ENCODE measurements around the gene SYTL4. TPM values are rescaled to one million over a fixed set of nuclear protein-coding genes. Genes with fewer than 3 reads are reported as not detected.

The SYTL4 gene
- total RNA-seq, 4 donors from 2014 or later: 14.9 to 30.7 (median 27.8) TPM

GRCh38 chrX:100635040-100635439 is 96.9 kb downstream of the SYTL4 start:
- intact Hi-C loops (cut with DNase I): loop anchor here (5.0 kb wide), 1 partner anchor 123 kb away; no protein-coding TSS in a partner anchor
- H3K4me3 ChIP-seq: no peak overlapping the region
- DNase-seq (ENCODE audit: extremely low spot score): no peak

GRCh38 chrX:100625985-100626491 is 105.9 kb downstream of the SYTL4 start:
- Histone ChIP-seq H3K27ac (replicated peaks in 1 of 4) (no peak overlapping the region), H3K4me3 (no peak overlapping the region), H3K36me3 (peaks cover 0 to 12% (median 0%) of the 10 kb centered on the region in 4 donors), H3K4me1 (no peaks in the 10 kb centered on the region), H3K9me3 (no peaks in the 10 kb centered on the region), H3K27me3 (no peaks in the 10 kb centered on the region)
- intact Hi-C loops (cut with DNase I): no loop called here
- TF ChIP-seq POLR2A (IDR thresholded peaks at IDR 0.05; ENCODE audit: low read depth) (no peak), EP300 (IDR thresholded peaks at IDR 0.05) (no peak)
- no peak for DNase-seq (ENCODE audit: extremely low spot score)
- WGBS: 71% methylated on average over 5 of the region's 5 CpGs

More at GRCh38 chrX:100635040-100635439, 96.9 kb downstream of the SYTL4 start:
- Histone ChIP-seq H3K27me3 (no peaks in the 10 kb centered on the region), H3K4me1 (peaks cover 0 to 4% (median 0%) of the 10 kb centered on the region in 4 donors), H3K27ac (replicated peaks in 1 of 4) (no peak overlapping the region), H3K36me3 (peaks cover 0 to 16% (median 0%) of the 10 kb centered on the region in 4 donors), H3K9me3 (no peaks in the 10 kb centered on the region)
- TF ChIP-seq POLR2AphosphoS5 (IDR thresholded peaks at IDR 0.05) (no peak), EP300 (IDR thresholded peaks at IDR 0.05) (no peak), CTCF (IDR thresholded peaks at IDR 0.05) (no peak), POLR2A (IDR thresholded peaks at IDR 0.05; ENCODE audit: low read depth) (no peak)
- 59% methylated on average over 5 of the region's 5 CpGs for WGBS

Other genes starting within 250 kb of the SYTL4 start
- gene TNMD, start 147.2 kb downstream of the SYTL4 start, total RNA-seq: under 1 TPM in 2 of 4 donors, not detected in 2; 0.33 to 0.58 TPM
- gene TSPAN6, start 95.3 kb downstream of the SYTL4 start, total RNA-seq: 1 to 10 TPM; 5.4 to 8.3 (median 6.8) TPM
- gene SRPX2, start 87.9 kb downstream of the SYTL4 start, total RNA-seq: 10 to 100 TPM; 29.8 to 57.3 (median 39.6) TPM
- 1 to 10 TPM; 7.6 to 9.2 (median 8.6) TPM for gene CSTF2, start 88.3 kb upstream of the SYTL4 start, total RNA-seq
- gene NOX1, start 142.2 kb upstream of the SYTL4 start, total RNA-seq: not detected
- under 1 TPM in 1 of 4 donors, not detected in 3; 0.17 TPM for gene XKRX, start 196.8 kb upstream of the SYTL4 start, total RNA-seq
- gene ARL13A, start 237.6 kb upstream of the SYTL4 start, total RNA-seq: not detected